SKM-1 (cell line): Measurements from ENCODE around the gene LDLRAD4.

Source experiments
- DNase-seq: peaks from one replicate; lab custom pipeline; 2025; ENCODE audit not compliant: unreplicated experiment; lab: John Stamatoyannopoulos, UW

The LDLRAD4 gene

GRCh38 chr18:13399511-13399910 lies 181.0 kb downstream of the LDLRAD4 start:
- no peak for DNase-seq

GRCh38 chr18:13400636-13401315 lies 182.2 kb downstream of the LDLRAD4 start:
- no peak for DNase-seq

- no peak for DNase-seq
These were observed 182.8 kb downstream of the LDLRAD4 start for GRCh38 chr18:13401404-13401803.

GRCh38 chr18:13401826-13402225 lies 183.3 kb downstream of the LDLRAD4 start:
- no peak for DNase-seq

GRCh38 chr18:13403786-13404549 lies 185.4 kb downstream of the LDLRAD4 start:
- no peak for DNase-seq

- DNase-seq, result no peak
These were observed 186.9 kb downstream of the LDLRAD4 start for GRCh38 chr18:13405305-13406038.

- no peak for DNase-seq
These were observed 187.6 kb downstream of the LDLRAD4 start for GRCh38 chr18:13406049-13406615.

- no peak for DNase-seq
These were observed 188.2 kb downstream of the LDLRAD4 start for GRCh38 chr18:13406736-13407135.

- no peak for DNase-seq
These were observed 188.9 kb downstream of the LDLRAD4 start for GRCh38 chr18:13407484-13407883.

GRCh38 chr18:13409026-13409425 lies 190.5 kb downstream of the LDLRAD4 start:
- no peak for DNase-seq

GRCh38 chr18:13409997-13410396 lies 191.4 kb downstream of the LDLRAD4 start:
- no peak for DNase-seq

- DNase-seq, result no peak
These were observed 191.9 kb downstream of the LDLRAD4 start for GRCh38 chr18:13410471-13410870.

GRCh38 chr18:13412017-13412416 lies 193.5 kb downstream of the LDLRAD4 start:
- no peak for DNase-seq

- no peak for DNase-seq
These were observed 194.3 kb downstream of the LDLRAD4 start for GRCh38 chr18:13412901-13413300.

GRCh38 chr18:13414102-13414501 lies 195.5 kb downstream of the LDLRAD4 start:
- no peak for DNase-seq

- DNase-seq, result no peak
These were observed 196.0 kb downstream of the LDLRAD4 start for GRCh38 chr18:13414521-13414920.

GRCh38 chr18:13415736-13416135 lies 197.2 kb downstream of the LDLRAD4 start:
- DNase-seq, result no peak

- DNase-seq, result no peak
These were observed 197.6 kb downstream of the LDLRAD4 start for GRCh38 chr18:13416208-13416607.

GRCh38 chr18:13416848-13417247 lies 198.3 kb downstream of the LDLRAD4 start:
- no peak for DNase-seq

GRCh38 chr18:13418013-13418710 lies 199.6 kb downstream of the LDLRAD4 start:
- no peak for DNase-seq
